ENCODE data around the gene SPHKAP.
"Not testable (repeated sequence)": the region's sequence is repeated elsewhere in the genome, so short reads cannot be mapped to it uniquely, and the experiment has no call there.

SPHKAP gene

GRCh38 chr2:228092056-228092455, 89.4 kb downstream of the SPHKAP start:
- no peak for DNase-seq

- no peak for DNase-seq
Measured at GRCh38 chr2:228086561-228086960, 94.9 kb downstream of the SPHKAP start.

GRCh38 chr2:228084717-228085116, 96.8 kb downstream of the SPHKAP start:
- no peak for DNase-seq

GRCh38 chr2:228083131-228083530, 98.4 kb downstream of the SPHKAP start:
- no peak for DNase-seq

GRCh38 chr2:228082571-228082970, 98.9 kb downstream of the SPHKAP start:
- no peak for DNase-seq

GRCh38 chr2:228079194-228079593, 102.3 kb downstream of the SPHKAP start:
- DNase-seq: no peak

- DNase-seq: not testable (repeated sequence)
Measured at GRCh38 chr2:228076695-228077094, 104.8 kb downstream of the SPHKAP start.

GRCh38 chr2:228072669-228073068, 108.8 kb downstream of the SPHKAP start:
- DNase-seq: no peak

GRCh38 chr2:228067309-228067708, 114.2 kb downstream of the SPHKAP start:
- DNase-seq: no peak

GRCh38 chr2:228066126-228066798, 115.2 kb downstream of the SPHKAP start:
- no peak for DNase-seq

GRCh38 chr2:228065686-228066085, 115.8 kb downstream of the SPHKAP start:
- no peak for DNase-seq

GRCh38 chr2:228064796-228065315, 116.6 kb downstream of the SPHKAP start:
- no peak for DNase-seq

GRCh38 chr2:228064024-228064423, 117.5 kb downstream of the SPHKAP start:
- DNase-seq: no peak

- DNase-seq: no peak
Measured at GRCh38 chr2:228063558-228063957, 117.9 kb downstream of the SPHKAP start.

GRCh38 chr2:228059735-228060134, 121.8 kb downstream of the SPHKAP start:
- DNase-seq: no peak

GRCh38 chr2:228056293-228057097, 125.0 kb downstream of the SPHKAP start:
- no peak for DNase-seq

GRCh38 chr2:228048838-228049490, 132.5 kb downstream of the SPHKAP start:
- peak; percentile 26 for DNase-seq

GRCh38 chr2:228040995-228041394, 140.5 kb downstream of the SPHKAP start:
- DNase-seq: no peak

GRCh38 chr2:228039752-228040534, 141.5 kb downstream of the SPHKAP start:
- no peak for DNase-seq

GRCh38 chr2:228038967-228039366, 142.5 kb downstream of the SPHKAP start:
- no peak for DNase-seq

GRCh38 chr2:228037915-228038314, 143.6 kb downstream of the SPHKAP start:
- no peak for DNase-seq

- DNase-seq: no peak
Measured at GRCh38 chr2:228023619-228024018, 157.9 kb downstream of the SPHKAP start.

GRCh38 chr2:228018311-228018710, 163.2 kb downstream of the SPHKAP start:
- DNase-seq: no peak

Data from NCI-H526 treated with DMSO at 0.1 percent for 48 hours (cell line).